HL-60 (cell line): ENCODE measurements around the gene HACD2.

ENCODE experiments used
- DNase-seq, 2 experiments: peaks; one replicate each; pipeline ENCODE4 v3.0.0-alpha.2; 2010 to 2020; ENCODE audit warnings: low read depth in 1 of 2, low spot score in 1 of 2
- H3K27ac ChIP-seq: fragments of 250-450 bp; sonication (Bioruptor Pico); replicated peaks from 2 replicates; pipeline ENCODE4 v1.5.1; 2020; ENCODE audit warnings: mild to moderate bottlenecking, moderate library complexity
- H3K27me3 ChIP-seq: fragments of 250-450 bp; sonication (Bioruptor Pico); 2 replicates; pipeline ENCODE4 v1.5.1; 2021; ENCODE audit warnings: mild to moderate bottlenecking, moderate library complexity; ENCODE audit not compliant: insufficient read depth, poor library complexity, severe bottlenecking
- H3K4me3 ChIP-seq: replicated peaks from 2 replicates; pipeline ENCODE4 v1.5.1; 2011; ENCODE audit warnings: mild to moderate bottlenecking, control low read depth, low read length; ENCODE audit not compliant: insufficient read depth
- GABPA ChIP-seq: IDR thresholded peaks from 2 replicates; pipeline ENCODE4 v1.6.1; 2012; ENCODE audit warnings: low read depth
- POLR2AphosphoS5 ChIP-seq: IDR thresholded peaks from 2 replicates; pipeline ENCODE4 v1.6.1; 2012; ENCODE audit warnings: low read depth
- REST ChIP-seq: IDR thresholded peaks from 2 replicates; pipeline ENCODE4 v1.6.1; 2012; ENCODE audit warnings: low read depth; ENCODE audit not compliant: insufficient replicate concordance
- SPI1 ChIP-seq: IDR thresholded peaks from 2 replicates; pipeline ENCODE4 v1.6.1; 2012; ENCODE audit warnings: low read depth, mild to moderate bottlenecking, borderline replicate concordance
- TF ChIP-seq, protein P1 (sequence below): IDR thresholded peaks from one replicate; pipeline ENCODE4 v1.5.1; 2011; ENCODE audit warnings: low read length, control low read depth, inconsistent platforms; ENCODE audit not compliant: insufficient read depth

The HACD2 gene

GRCh38 chr3:123447416-123447748, 137.5 kb downstream of the HACD2 start:
- Histone ChIP-seq H3K27me3 (peaks cover 32% of the 10 kb centered on the region), H3K4me3 (no peak overlapping the region), H3K27ac (no peak overlapping the region)
- DNase-seq, result no peak
- TF ChIP-seq, protein P1, sequence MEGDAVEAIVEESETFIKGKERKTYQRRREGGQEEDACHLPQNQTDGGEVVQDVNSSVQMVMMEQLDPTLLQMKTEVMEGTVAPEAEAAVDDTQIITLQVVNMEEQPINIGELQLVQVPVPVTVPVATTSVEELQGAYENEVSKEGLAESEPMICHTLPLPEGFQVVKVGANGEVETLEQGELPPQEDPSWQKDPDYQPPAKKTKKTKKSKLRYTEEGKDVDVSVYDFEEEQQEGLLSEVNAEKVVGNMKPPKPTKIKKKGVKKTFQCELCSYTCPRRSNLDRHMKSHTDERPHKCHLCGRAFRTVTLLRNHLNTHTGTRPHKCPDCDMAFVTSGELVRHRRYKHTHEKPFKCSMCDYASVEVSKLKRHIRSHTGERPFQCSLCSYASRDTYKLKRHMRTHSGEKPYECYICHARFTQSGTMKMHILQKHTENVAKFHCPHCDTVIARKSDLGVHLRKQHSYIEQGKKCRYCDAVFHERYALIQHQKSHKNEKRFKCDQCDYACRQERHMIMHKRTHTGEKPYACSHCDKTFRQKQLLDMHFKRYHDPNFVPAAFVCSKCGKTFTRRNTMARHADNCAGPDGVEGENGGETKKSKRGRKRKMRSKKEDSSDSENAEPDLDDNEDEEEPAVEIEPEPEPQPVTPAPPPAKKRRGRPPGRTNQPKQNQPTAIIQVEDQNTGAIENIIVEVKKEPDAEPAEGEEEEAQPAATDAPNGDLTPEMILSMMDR, result no peak
- TF ChIP-seq GABPA, result no peak
- no peak for TF ChIP-seq POLR2AphosphoS5
- TF ChIP-seq REST, result no peak
- no peak for TF ChIP-seq SPI1

- TF ChIP-seq SPI1, result no peak
- TF ChIP-seq, protein P1, result no peak
- no peak for TF ChIP-seq POLR2AphosphoS5
- no peak for TF ChIP-seq GABPA
- TF ChIP-seq REST, result no peak
- Histone ChIP-seq H3K27me3 (peaks cover 32% of the 10 kb centered on the region), H3K27ac (no peak overlapping the region), H3K4me3 (no peak overlapping the region)
- DNase-seq, result no peak
Measured at GRCh38 chr3:123446610-123447109, 138.2 kb downstream of the HACD2 start.

GRCh38 chr3:123446210-123446609, 138.6 kb downstream of the HACD2 start:
- no peak for DNase-seq
- no peak for TF ChIP-seq REST
- TF ChIP-seq GABPA, result no peak
- Histone ChIP-seq H3K4me3 (no peak overlapping the region), H3K27me3 (peaks cover 31% of the 10 kb centered on the region), H3K27ac (no peak overlapping the region)

GRCh38 chr3:123445702-123446101, 139.2 kb downstream of the HACD2 start:
- no peak for DNase-seq
- TF ChIP-seq REST (no peak), SPI1 (no peak), POLR2AphosphoS5 (no peak), GABPA (no peak)
- TF ChIP-seq, protein P1, result no peak
- Histone ChIP-seq H3K27ac (no peak overlapping the region), H3K4me3 (no peak overlapping the region), H3K27me3 (peaks cover 26% of the 10 kb centered on the region)
